IMR-90 (cell line): ENCODE measurements around the gene MAPRE3. TPM values are rescaled to one million over a fixed set of nuclear protein-coding genes. Genes with fewer than 3 reads are reported as not detected.

Source experiments
- ATAC-seq: fragments of 200-7000 bp; cut with Tn5 transposase; 2 replicates; pipeline ENCODE4 v1.9.1; 2020; ENCODE audit warnings: low read depth, mild to moderate bottlenecking, moderate library complexity
- BruUV-seq: library from RNA; stranded (reverse); fragments of 400-500 nt; replicated peaks from 2 replicates; lab custom pipeline; 2021; lab: Mats Ljungman, UMichigan
- CTCF ChIA-PET: fragments of 300-600 bp; formaldehyde crosslinking; extraction: SDS; loops from one replicate; lab custom pipeline; 2021; ENCODE audit warnings: antibody characterized with exemption; lab: Yijun Ruan, JAX
- POLR2A ChIA-PET: fragments of 300-600 bp; sonication (Branson Sonifier 250); formaldehyde crosslinking; loops from one replicate; lab custom pipeline; 2022; ENCODE audit warnings: antibody characterized with exemption; ENCODE audit not compliant: unreplicated experiment; lab: Charles Lee
- DNase-seq: peaks from one replicate; pipeline ENCODE4 v3.0.0; 2013
- H2AFZ ChIP-seq: replicated peaks from 2 replicates; pipeline ENCODE3; 2013; ENCODE audit warnings: low read length, mild to moderate bottlenecking; ENCODE audit not compliant: poor library complexity
- H2AK5ac ChIP-seq: 2 replicates; pipeline ENCODE4 v1.6.1; 2013; ENCODE audit warnings: low read depth, low read length, inconsistent platforms
- H2AK9ac ChIP-seq: replicated peaks from 2 replicates; pipeline ENCODE3; 2013; ENCODE audit warnings: mild to moderate bottlenecking, low read depth, low read length, moderate library complexity; ENCODE audit not compliant: poor library complexity
- H2BK120ac ChIP-seq: 2 replicates; pipeline ENCODE4 v1.6.1; 2013; ENCODE audit warnings: low read depth, low read length, inconsistent platforms
- H2BK15ac ChIP-seq: 3 replicates; pipeline ENCODE4 v1.6.1; 2013; ENCODE audit warnings: low read depth, low read length, inconsistent platforms
- H2BK20ac ChIP-seq: 2 replicates; pipeline ENCODE4 v1.6.1; 2013; ENCODE audit warnings: low read depth, mild to moderate bottlenecking, inconsistent platforms, low read length, moderate library complexity
- H2BK5ac ChIP-seq: 2 replicates; pipeline ENCODE4 v1.6.1; 2013; ENCODE audit warnings: mild to moderate bottlenecking, low read depth, low read length, inconsistent platforms; ENCODE audit not compliant: poor library complexity, severe bottlenecking
- H3K14ac ChIP-seq: replicated peaks from 2 replicates; pipeline ENCODE4 v1.6.1; 2013; ENCODE audit warnings: low read depth, low read length, inconsistent platforms
- H3K18ac ChIP-seq: 2 replicates; pipeline ENCODE4 v1.6.1; 2013; ENCODE audit warnings: low read depth, low read length, control low read depth
- H3K23ac ChIP-seq: 2 replicates; pipeline ENCODE4 v1.6.1; 2013; ENCODE audit warnings: low read depth, low read length, inconsistent platforms
- H3K27ac ChIP-seq: 2 replicates; pipeline ENCODE4 v1.5.1; 2013; ENCODE audit warnings: mild to moderate bottlenecking, control low read depth, low read length; ENCODE audit not compliant: insufficient read depth
- H3K27me3 ChIP-seq: 2 replicates; pipeline ENCODE4 v1.6.1; 2013; ENCODE audit warnings: low read length; ENCODE audit not compliant: control insufficient read depth, insufficient read depth
- H3K36me3 ChIP-seq: 2 replicates; pipeline ENCODE4 v1.6.1; 2013; ENCODE audit warnings: low read length, mixed read lengths; ENCODE audit not compliant: control insufficient read depth, insufficient read depth
- H3K4ac ChIP-seq: 2 replicates; pipeline ENCODE4 v1.6.1; 2013; ENCODE audit warnings: low read depth, low read length, inconsistent platforms
- H3K4me1 ChIP-seq: 2 replicates; pipeline ENCODE4 v1.6.1; 2013; ENCODE audit warnings: low read length, mixed read lengths; ENCODE audit not compliant: control insufficient read depth, insufficient read depth
- H3K4me2 ChIP-seq: 2 replicates; pipeline ENCODE4 v1.6.1; 2013; ENCODE audit warnings: low read depth, mild to moderate bottlenecking, control low read depth, low read length, moderate library complexity
- H3K4me3 ChIP-seq: 2 replicates; pipeline ENCODE4 v1.5.1; 2013; ENCODE audit warnings: low read depth, mild to moderate bottlenecking, control low read depth, low read length, moderate library complexity; ENCODE audit not compliant: insufficient read depth
- H3K56ac ChIP-seq: 2 replicates; pipeline ENCODE4 v1.6.1; 2013; ENCODE audit warnings: low read length, inconsistent platforms; ENCODE audit not compliant: insufficient read depth; ENCODE audit errors: extremely low read depth
- H3K79me1 ChIP-seq, 2 experiments: 2 replicates each; pipeline ENCODE4 v1.6.1; 2013; ENCODE audit warnings: low read length in 2 of 2, inconsistent platforms in 1 of 2, low read depth in 1 of 2
- H3K9ac ChIP-seq: 2 replicates; pipeline ENCODE4 v1.6.1; 2013; ENCODE audit warnings: low read depth, low read length, control low read depth
- H3K9me1 ChIP-seq: 2 replicates; pipeline ENCODE4 v1.6.1; 2013; ENCODE audit warnings: low read length, inconsistent platforms; ENCODE audit not compliant: insufficient read depth
- H3K9me3 ChIP-seq: 2 replicates; pipeline ENCODE4 v1.6.1; 2013; ENCODE audit warnings: low read length; ENCODE audit not compliant: control insufficient read depth, insufficient read depth
- H4K20me1 ChIP-seq: 2 replicates; pipeline ENCODE4 v1.6.1; 2013; ENCODE audit warnings: low read length, inconsistent platforms; ENCODE audit not compliant: insufficient read depth
- H4K5ac ChIP-seq: 2 replicates; pipeline ENCODE4 v1.6.1; 2013; ENCODE audit warnings: mild to moderate bottlenecking, low read depth, low read length, control low read depth
- H4K8ac ChIP-seq, 2 experiments: 2 replicates each; pipeline ENCODE4 v1.6.1; 2013; ENCODE audit warnings: low read depth in 2 of 2, low read length in 2 of 2, control low read depth in 1 of 2, inconsistent platforms in 1 of 2
- H4K91ac ChIP-seq: 2 replicates; pipeline ENCODE4 v1.6.1; 2013; ENCODE audit warnings: low read depth, low read length, inconsistent platforms; ENCODE audit not compliant: insufficient read depth
- ELK1 ChIP-seq: fragments of 150-350 bp; IDR thresholded peaks from 2 replicates; pipeline ENCODE4 v1.6.1; 2016; ENCODE audit warnings: low read depth, mild to moderate bottlenecking, low read length, moderate library complexity, borderline replicate concordance
- MAZ ChIP-seq: IDR thresholded peaks from 2 replicates; pipeline ENCODE4 v1.6.1; 2012; ENCODE audit warnings: low read depth, mild to moderate bottlenecking, low read length, improper control_type of control experiment, moderate library complexity, borderline replicate concordance
- NFE2L2 ChIP-seq: fragments of 150-350 bp; IDR thresholded peaks from 2 replicates; pipeline ENCODE4 v1.6.1; 2016; ENCODE audit warnings: low read depth, mild to moderate bottlenecking, low read length
- SMC3 ChIP-seq: fragments of 150-350 bp; IDR thresholded peaks from 2 replicates; pipeline ENCODE4 v1.6.1; 2016; ENCODE audit warnings: low read depth, mild to moderate bottlenecking, antibody characterized with exemption, low read length, moderate library complexity
- WGBS, 2 experiments: methylation state at CpG; one replicate each; pipeline versions ENCODE4 v1.1.5 to v1.1.7; 2013; ENCODE audit warnings: missing lambda C conversion rate in 2 of 2; ENCODE audit not compliant: insufficient read length in 1 of 2; ENCODE audit errors: extremely low coverage in 2 of 2; 5-methylcytosine and 5-hydroxymethylcytosine counted together
- dilution Hi-C: fragments of 300-500 bp; cut with HindIII; formaldehyde crosslinking; loops from one replicate; pipeline ENCODE4 v1.14.3; 2018; ENCODE audit warnings: low sequenced_read_pairs; ENCODE audit not compliant: unreplicated experiment
- in situ Hi-C: fragments of 300-500 bp; cut with MboI; formaldehyde crosslinking; loops from 3 replicates; pipeline ENCODE4 v1.14.3; 2019; ENCODE audit warnings: low sequenced_read_pairs, inconsistent platforms, mixed read lengths
- intact Hi-C: fragments of 100-400 bp; cut with micrococcal nuclease; formaldehyde crosslinking; loops from 2 replicates; pipeline ENCODE4 v1.10.0; 2022
- polyA plus RNA-seq, 3 experiments: library from polyadenylated mRNA; depleted of rRNA; stranded (reverse); fragments of >200 nt; gene quantifications; 2 replicates each; pipeline ENCODE4 v1.2.3, GENCODE V29; 2012; ENCODE audit warnings: low replicate concordance in 1 of 3
- total RNA-seq: library from RNA; depleted of rRNA; stranded (reverse); fragments of >200 nt; gene quantifications from 2 replicates; pipeline ENCODE4 v1.2.3, GENCODE V29; 2012

Gene MAPRE3
- total and polyA plus RNA-seq, 2 of the 4 experiments (the other 2 are of a cell fraction) = 1.8 to 20.3 TPM

DNA sequence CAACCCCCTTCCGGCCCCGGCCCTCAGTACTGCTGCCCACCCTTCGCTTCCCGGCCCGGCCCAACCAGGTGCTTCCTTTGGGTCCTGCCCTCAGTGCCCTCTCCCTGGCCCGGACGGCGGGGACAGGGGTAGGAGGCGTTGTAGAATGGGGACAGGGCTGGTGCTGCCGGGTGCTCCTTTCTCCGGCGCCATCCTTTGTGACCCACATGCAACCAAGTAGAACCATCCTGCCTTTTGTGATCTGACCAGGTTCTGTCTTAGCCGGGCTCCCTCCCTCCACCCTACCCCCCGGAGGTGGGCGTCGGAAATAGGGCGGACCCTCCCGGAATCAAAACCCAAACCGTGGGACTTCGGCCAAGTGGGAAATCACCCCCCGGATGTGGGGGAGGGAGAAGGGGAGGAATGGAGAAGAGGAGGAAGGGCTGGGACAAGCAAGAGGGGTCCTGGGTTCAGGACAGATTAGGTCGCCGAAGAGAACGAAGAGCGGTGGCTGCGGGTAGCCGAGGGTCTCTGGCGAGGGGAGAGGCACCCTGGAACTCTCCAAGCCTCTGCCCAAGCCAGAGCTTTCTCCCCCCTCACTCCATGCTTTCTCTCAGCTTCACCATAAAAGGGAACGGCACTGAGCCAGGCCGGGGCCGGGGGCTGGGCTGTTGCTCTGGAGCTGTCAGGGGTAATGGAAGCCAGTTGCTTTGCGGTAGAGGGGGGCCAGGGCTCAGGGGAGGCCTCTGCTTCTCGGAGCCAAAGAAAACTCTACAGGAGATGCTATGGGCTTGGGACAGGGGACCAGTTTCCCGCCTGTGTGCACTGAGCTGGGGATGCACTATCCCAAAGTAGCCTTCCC, 101.8 kb downstream of the MAPRE3 start:
- TF ChIP-seq ELK1 (no peak), MAZ (peak; percentile 42; the same call in 1 of the 2 replicates), NFE2L2 (no peak), SMC3 (no peak)
- H3K27ac ChIP-seq = peak overlapping the region; percentile 96
- H2BK120ac ChIP-seq = peak overlapping the region; percentile 97
- peak overlapping the region; percentile 99 for H2AK9ac ChIP-seq
- 0% methylated on average over 2 of the region's 34 CpGs; no CpG with 5 or more reads in 1 of the 2 experiments for WGBS, 2 experiments
- H3K4ac ChIP-seq = peak overlapping the region; percentile 99
- H2AK5ac ChIP-seq = peak overlapping the region; percentile 97
- H3K79me1 ChIP-seq = peaks cover 31 to 45% of the 10 kb centered on the region in 2 experiments
- H4K5ac ChIP-seq = peak overlapping the region; percentile 98
- dilution Hi-C loops (no loop called here), intact Hi-C loops (loop anchor here (2.0 to 5.0 kb wide), 2 partner anchors 21 to 110 kb away; partner anchors contain the start of gene AGBL5), in situ Hi-C loops (no loop called here)
- peak overlapping the region; percentile 99 for H3K23ac ChIP-seq
- CTCF ChIA-PET = interaction anchor here (0.6 to 0.8 kb wide), 2 partner anchors 56 to 231 kb away, joined by 3 to 6 read pairs; no protein-coding TSS in a partner anchor
- H3K27me3 ChIP-seq = no peaks in the 10 kb centered on the region
- peak; percentile 70 for DNase-seq
- peak overlapping the region; percentile 81 for H2BK20ac ChIP-seq
- H3K4me1 ChIP-seq = peaks cover 37% of the 10 kb centered on the region
- POLR2A ChIA-PET = interaction anchor here (0.7 to 1.4 kb wide), 2 partner anchors 8 to 9 kb away, joined by 3 to 4 read pairs; no protein-coding TSS in a partner anchor
- peak overlapping the region; percentile 69 for H3K9ac ChIP-seq
- H2BK15ac ChIP-seq = peak overlapping the region; percentile 21; the same call in 2 of the 3 replicates
- H4K8ac ChIP-seq = peak overlapping the region; percentile 85 to 99
- H2AFZ ChIP-seq = peak overlapping the region; percentile 83
- H3K9me1 ChIP-seq = peaks cover 27% of the 10 kb centered on the region
- peak; percentile 46 for ATAC-seq
- H3K14ac ChIP-seq = peak overlapping the region; percentile 98
- peaks cover 20% of the 10 kb centered on the region for H4K20me1 ChIP-seq
- no peaks in the 10 kb centered on the region for H3K9me3 ChIP-seq
- BruUV-seq = no TSS peak
- H3K36me3 ChIP-seq = peaks cover 25% of the 10 kb centered on the region
- peak overlapping the region; percentile 94 for H3K56ac ChIP-seq
- peak overlapping the region; percentile 93 for H4K91ac ChIP-seq
- H2BK5ac ChIP-seq = peak overlapping the region; percentile 94
- peak overlapping the region; percentile 99 for H3K18ac ChIP-seq
- H3K4me2 ChIP-seq = peak overlapping the region; percentile 83
- H3K4me3 ChIP-seq = peak overlapping the region; percentile 43
